ENCODE measurements around the gene SSBP1.
"Not testable (repeated sequence)": the region's sequence is repeated elsewhere in the genome, so short reads cannot be mapped to it uniquely, and the experiment has no call there.

The SSBP1 gene

GRCh38 chr7:141709749-141710148 is 28.4 kb upstream of the SSBP1 start:
- no peak for DNase-seq

DNA sequence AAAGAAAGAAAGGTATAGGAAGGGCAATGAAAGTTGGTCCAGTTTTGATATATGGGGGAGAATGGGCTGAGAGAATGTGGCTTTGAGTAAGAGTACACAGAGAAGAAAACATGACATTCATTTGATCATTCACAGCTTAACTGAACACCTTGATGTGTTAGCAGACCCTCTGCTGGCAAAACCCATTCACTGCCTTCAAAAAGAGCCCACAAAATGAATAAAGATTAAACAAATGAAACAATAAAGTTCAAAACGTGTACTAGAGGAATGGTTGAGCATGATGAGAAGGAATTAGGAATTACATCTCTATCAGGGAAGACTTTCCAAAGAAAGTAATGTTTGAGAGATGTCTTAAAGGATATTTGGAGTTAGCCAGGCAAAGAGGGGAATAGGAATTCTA is 27.9 kb upstream of the SSBP1 start:
- DNase-seq, result peak in 1 of 2 donors; percentile 16

GRCh38 chr7:141712603-141713255 is 25.4 kb upstream of the SSBP1 start:
- no peak for DNase-seq

DNA sequence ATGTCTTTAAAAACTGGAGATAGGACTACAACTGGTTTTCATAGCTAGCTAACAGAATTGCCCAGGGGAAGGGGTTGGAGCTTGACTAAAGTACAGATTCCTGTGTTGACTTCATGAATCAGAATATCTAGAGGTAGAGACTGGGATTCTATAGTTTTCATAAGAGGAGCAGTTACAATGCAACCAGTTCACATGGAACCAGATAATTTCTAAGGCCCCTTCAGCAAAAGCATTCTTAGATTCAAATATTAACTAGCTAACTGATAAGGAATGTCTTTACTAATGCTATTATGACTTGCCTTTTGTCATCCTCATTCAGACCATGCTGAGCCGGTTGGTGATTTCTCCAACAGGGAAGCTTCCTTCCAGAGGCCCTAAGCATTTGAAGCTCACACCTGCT is 24.3 kb upstream of the SSBP1 start:
- no peak for DNase-seq

DNA sequence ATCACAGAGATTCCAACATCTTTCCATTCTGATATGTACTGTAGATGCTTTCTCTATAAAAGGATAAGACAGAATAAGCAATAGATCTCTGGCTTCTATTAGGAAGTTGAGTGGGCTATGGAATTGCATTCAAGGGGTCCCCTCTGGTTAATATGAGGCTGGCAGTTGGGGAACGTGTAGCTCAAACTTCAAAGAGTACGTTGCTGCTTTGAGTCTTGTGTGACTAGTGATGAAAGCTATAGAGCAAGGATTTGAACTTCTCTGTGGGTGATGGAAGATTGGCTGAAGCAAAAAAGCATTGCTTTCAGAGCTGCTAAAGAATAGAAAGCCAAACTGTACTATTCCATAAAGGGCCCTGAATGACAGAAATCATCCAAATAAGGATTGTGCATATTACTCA is 23.6 kb upstream of the SSBP1 start:
- no peak for DNase-seq

DNA sequence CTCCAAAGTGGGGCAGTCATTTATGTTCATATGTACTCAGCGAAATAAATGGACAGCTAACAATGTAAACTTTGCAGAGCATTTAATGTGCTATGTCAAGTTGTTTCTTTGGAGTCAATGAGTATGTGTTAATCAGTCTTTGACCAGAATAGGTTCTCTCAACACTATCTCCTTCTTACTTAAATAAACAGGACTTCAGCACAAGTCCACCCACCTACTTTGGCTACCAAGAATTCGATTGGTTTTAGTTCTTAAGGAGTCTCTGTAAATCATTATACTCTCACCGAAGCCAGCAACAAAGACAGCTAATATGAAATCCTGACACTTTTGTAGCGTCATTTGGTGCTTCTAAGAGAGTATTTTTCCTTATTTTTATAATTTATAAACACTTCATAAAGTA is 23.1 kb upstream of the SSBP1 start:
- no peak for DNase-seq

DNA sequence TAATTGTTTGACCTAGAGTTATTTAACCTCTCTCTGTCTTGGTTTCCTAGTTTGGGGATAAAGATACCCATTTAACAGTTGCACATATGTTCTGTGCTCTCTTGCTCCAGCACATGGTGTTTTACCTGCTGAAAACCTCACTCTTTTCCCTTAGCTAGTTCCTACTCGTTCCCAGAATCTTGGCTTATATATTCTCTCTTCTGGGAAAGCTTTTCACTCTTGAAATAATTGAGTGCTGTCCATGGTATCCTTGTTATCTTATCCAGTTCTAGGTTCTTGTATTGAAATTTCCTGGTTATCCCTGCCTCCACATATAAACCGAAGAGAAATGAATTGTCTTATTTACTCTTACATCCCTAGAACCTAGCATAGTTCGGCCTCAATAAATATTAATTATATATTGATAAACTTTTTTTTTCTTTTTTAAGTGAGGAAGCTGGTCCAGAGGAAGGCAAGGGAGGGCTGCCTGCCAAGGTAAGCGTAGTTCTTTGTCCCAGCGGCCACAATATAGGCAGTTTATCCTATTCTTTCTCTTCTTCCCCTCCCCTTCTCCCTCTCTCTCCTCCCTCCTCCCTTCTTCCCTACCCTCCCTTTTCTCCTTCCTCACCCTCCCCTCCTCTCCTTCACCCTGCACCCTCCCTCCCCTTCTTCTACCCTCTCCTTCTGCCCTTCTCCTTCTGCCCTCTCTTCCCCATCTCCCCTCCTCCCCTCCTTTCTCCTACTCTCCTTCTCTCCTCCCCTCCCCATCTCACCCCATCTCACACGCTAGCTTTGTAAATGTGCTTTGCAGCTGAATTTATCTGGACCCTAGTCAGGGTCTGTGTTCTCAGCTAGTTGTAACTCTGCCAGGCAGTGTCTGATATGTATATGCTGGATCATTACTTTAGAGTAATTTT is 22.1 kb upstream of the SSBP1 start:
- no peak for DNase-seq

GRCh38 chr7:141717450-141717849 is 20.7 kb upstream of the SSBP1 start:
- DNase-seq, result no peak

DNA sequence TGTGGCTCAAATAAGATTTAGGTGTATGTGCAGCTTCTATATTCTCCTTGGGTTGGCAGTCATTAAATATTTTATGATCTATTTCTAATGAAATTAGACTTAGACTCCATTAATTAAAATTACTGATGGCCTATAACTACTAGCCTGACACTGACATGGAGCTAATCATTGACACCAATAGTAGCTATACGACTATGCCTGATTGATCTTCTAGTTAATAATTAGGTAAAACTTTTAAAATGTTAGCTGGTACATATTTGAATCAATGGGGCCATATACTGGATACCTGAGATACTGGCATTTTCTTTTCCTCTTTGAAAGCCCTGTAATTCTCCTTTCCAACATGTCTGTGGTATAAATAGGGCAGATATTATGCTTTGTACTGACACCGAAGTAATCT is 15.6 kb upstream of the SSBP1 start:
- no peak for DNase-seq

- DNase-seq, result no peak
These were observed 9.1 kb upstream of the SSBP1 start for GRCh38 chr7:141729020-141729419.

GRCh38 chr7:141731476-141732149 is 6.5 kb upstream of the SSBP1 start:
- no peak for DNase-seq

GRCh38 chr7:141737118-141737835 is 881 bp upstream of the SSBP1 start:
- DNase-seq, result peak; percentile 9 to 35

DNA sequence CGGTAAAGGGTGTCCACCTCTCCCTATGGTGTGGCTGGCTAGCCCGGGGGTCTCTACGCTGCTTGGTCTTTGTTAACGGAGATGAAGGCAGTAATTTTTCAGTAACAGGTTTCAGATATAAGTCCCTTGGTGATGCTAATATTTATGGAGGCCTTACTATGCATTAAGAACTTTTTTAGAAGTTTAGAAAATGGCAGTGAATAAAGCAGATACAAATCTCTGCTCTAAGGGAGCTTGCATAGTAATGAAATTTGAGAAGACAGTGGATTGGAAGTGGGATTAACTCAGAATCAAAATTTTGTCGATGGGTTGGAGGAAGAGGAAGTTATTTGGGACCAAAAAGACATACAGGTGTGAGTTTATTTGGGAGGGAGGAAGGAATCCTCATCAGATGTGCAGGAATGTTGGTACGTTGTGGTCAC is 445 bp downstream of the SSBP1 start:
- no peak for DNase-seq

DNA sequence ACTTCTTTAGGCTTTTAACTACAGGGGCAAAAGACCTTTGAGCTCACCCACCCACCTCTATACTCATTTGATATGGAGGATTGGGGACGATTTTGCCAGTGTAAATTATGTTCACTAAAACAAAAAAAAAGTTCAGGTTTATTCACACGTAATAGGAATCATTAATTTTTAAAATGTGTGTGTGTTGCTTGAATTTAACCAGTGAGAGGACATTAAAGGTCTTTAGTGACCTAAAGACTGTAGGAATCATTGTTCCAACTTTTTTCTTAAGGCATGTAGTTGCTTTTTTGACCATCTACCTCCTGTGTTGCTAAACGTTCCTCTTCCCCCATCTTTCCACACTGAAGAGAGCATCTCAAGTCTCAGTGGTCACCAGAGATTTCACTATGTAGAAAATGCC is 1.1 kb downstream of the SSBP1 start:
- DNase-seq, result no peak

- DNase-seq, result no peak
These were observed 4.1 kb downstream of the SSBP1 start for GRCh38 chr7:141742229-141742628.

GRCh38 chr7:141744131-141744530 is 6.0 kb downstream of the SSBP1 start:
- no peak for DNase-seq

- no peak for DNase-seq
These were observed 10.2 kb downstream of the SSBP1 start for GRCh38 chr7:141748396-141748795.

GRCh38 chr7:141751904-141752303 is 13.7 kb downstream of the SSBP1 start:
- not testable (repeated sequence) for DNase-seq

- DNase-seq, result no peak
These were observed 14.5 kb downstream of the SSBP1 start for GRCh38 chr7:141752634-141753033.

DNA sequence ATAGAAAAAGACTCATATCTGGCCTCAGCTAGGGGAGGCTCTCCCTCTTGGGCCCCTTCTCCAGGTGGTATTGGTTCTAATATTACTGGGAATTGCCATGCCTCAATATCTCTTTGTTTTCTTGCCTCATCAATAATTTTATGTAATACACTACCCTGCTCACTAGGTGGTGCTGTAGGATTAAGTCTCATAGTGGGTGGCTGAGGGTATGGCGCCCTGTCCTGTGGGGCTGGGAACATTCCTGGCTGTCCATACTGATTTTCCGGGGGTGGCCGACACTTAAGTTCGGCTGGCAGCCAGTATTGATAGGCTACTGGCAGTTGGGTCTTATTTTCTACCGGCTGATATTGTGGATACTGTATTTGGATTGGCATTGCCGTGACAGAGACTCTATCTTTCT is 16.8 kb downstream of the SSBP1 start:
- peak in 1 of 2 donors; percentile 27 for DNase-seq

DNA sequence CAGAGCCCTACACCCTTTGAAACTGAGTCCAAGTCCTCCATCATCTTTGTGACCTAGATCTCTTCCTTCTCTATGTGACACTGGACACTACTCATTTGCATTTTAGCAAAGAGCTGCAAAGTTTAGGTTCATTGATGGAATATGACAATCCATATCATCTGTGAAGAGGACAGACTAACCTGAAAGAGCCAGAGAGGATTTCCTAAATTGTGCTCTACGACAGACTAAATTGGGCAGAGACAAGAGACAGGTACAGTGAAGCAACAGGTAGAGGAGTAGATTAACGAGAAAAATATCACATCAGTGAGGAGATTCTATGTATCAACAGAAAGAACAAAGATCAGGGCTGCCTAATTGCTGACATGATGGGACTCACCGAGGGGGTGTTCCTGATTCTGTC is 25.6 kb downstream of the SSBP1 start, which contains the start of gene TAS2R3:
Gene TAS2R3 (plus strand): TSS at position 301 of the 400 bp plus-strand sequence. CDS start 62 bp downstream, at position 363.
- no peak for DNase-seq

GRCh38 chr7:141770083-141770583 is 32.0 kb downstream of the SSBP1 start:
- DNase-seq, result not testable (repeated sequence)

- no peak for DNase-seq
These were observed 38.2 kb downstream of the SSBP1 start, which contains the start of gene TAS2R4 for GRCh38 chr7:141776374-141776773. TSS of gene TAS2R4 (plus strand) at chr7:141776674. CDS start at chr7:141778489, 1,815 bp downstream.
